Gastroesophageal sphincter (tissue), 3 donors: ENCODE results near the gene SETX.

Experiments
- CTCF ChIP-seq, 4 experiments: fragments of 200-600 bp in 2 of 4; fragments of 450-650 bp in 2 of 4; sonication (generic) in 1 of 4; IDR thresholded peaks; one replicate each; pipeline ENCODE4 v1.5.1; 2017 to 2019; ENCODE audit warnings: antibody characterized with exemption in 4 of 4, mild to moderate bottlenecking in 2 of 4, moderate library complexity in 2 of 4
- EP300 ChIP-seq: sonication (generic); formaldehyde crosslinking; IDR thresholded peaks from one replicate; pipeline ENCODE4 v1.6.1; 2017; ENCODE audit warnings: antibody characterized with exemption, mild to moderate bottlenecking
- POLR2A ChIP-seq, 2 donors: fragments of 450-650 bp; IDR thresholded peaks; one replicate each; pipeline ENCODE4 v1.6.1; 2017; ENCODE audit warnings: antibody characterized with exemption in 2 of 2, mild to moderate bottlenecking in 2 of 2, moderate library complexity in 1 of 2
- POLR2AphosphoS5 ChIP-seq: sonication (generic); formaldehyde crosslinking; IDR thresholded peaks from one replicate; pipeline ENCODE4 v1.6.1; 2017; ENCODE audit warnings: antibody characterized with exemption

- no peak for TF ChIP-seq CTCF (IDR thresholded peaks at IDR 0.05)
- no peak for TF ChIP-seq POLR2AphosphoS5
- no peak for TF ChIP-seq EP300
- TF ChIP-seq POLR2A (IDR thresholded peaks at IDR 0.05): no peak
Observed at GRCh38 chr9:132221941-132222340, 132.8 kb downstream of the SETX start.
